HG03558 (cell line): ENCODE results near the gene CCNY.

ENCODE experiments used
- ATAC-seq: cut with Tn5 transposase; IDR thresholded peaks from one replicate; pipeline ENCODE4 v1.9.1; 2021; ENCODE audit warnings: moderate number of reproducible peaks; ENCODE audit not compliant: unreplicated experiment; ENCODE audit errors: extremely low read depth

Gene CCNY

GRCh38 chr10:35379226-35380137 is 43.2 kb downstream of the CCNY start:
- ATAC-seq = peak; percentile 58

GRCh38 chr10:35382096-35382495 is 45.8 kb downstream of the CCNY start:
- ATAC-seq = no peak

- ATAC-seq = no peak
These were observed 48.1 kb downstream of the CCNY start for GRCh38 chr10:35384265-35384868.

GRCh38 chr10:35386594-35387174 is 50.4 kb downstream of the CCNY start:
- ATAC-seq = no peak

GRCh38 chr10:35387768-35388167 is 51.5 kb downstream of the CCNY start:
- ATAC-seq = peak; percentile 60

GRCh38 chr10:35388197-35388596 is 51.9 kb downstream of the CCNY start:
- peak; percentile 41 for ATAC-seq

- ATAC-seq = no peak
These were observed 52.4 kb downstream of the CCNY start for GRCh38 chr10:35388682-35389081.

- no peak for ATAC-seq
These were observed 54.0 kb downstream of the CCNY start for GRCh38 chr10:35390161-35390840.

- no peak for ATAC-seq
These were observed 54.5 kb downstream of the CCNY start for GRCh38 chr10:35390843-35391152.

GRCh38 chr10:35391153-35391953 is 55.0 kb downstream of the CCNY start:
- ATAC-seq = no peak

GRCh38 chr10:35391954-35392262 is 55.6 kb downstream of the CCNY start:
- ATAC-seq = no peak

- no peak for ATAC-seq
These were observed 56.3 kb downstream of the CCNY start for GRCh38 chr10:35392482-35393228.

- no peak for ATAC-seq
These were observed 58.1 kb downstream of the CCNY start for GRCh38 chr10:35394411-35394851.

GRCh38 chr10:35394934-35395333 is 58.6 kb downstream of the CCNY start:
- ATAC-seq = no peak

GRCh38 chr10:35396560-35397434 is 60.5 kb downstream of the CCNY start:
- ATAC-seq = no peak

GRCh38 chr10:35397953-35398352 is 61.6 kb downstream of the CCNY start:
- no peak for ATAC-seq

- no peak for ATAC-seq
These were observed 62.0 kb downstream of the CCNY start for GRCh38 chr10:35398355-35398754.

GRCh38 chr10:35398908-35399307 is 62.6 kb downstream of the CCNY start:
- ATAC-seq = no peak
